ENCODE measurements around the gene SHMT2.

SHMT2 gene

GRCh38 chr12:57226588-57227314 lies 2.8 kb upstream of the SHMT2 start:
- no peak overlapping the region for H3K27ac ChIP-seq (replicated peaks)
- no peak for DNase-seq (ENCODE audit: low read depth in 1 of 2, low spot score in 1 of 2)
- H3K4me3 ChIP-seq (replicated peaks; ENCODE audit: insufficient read depth, low read length), result peak overlapping the region; percentile 5; the same call in 1 of the 2 replicates
- TF ChIP-seq POLR2AphosphoS5 (IDR thresholded peaks at IDR 0.05; ENCODE audit: low read depth) (no peak), SPI1 (IDR thresholded peaks at IDR 0.05; ENCODE audit: borderline replicate concordance, low read depth) (no peak)
- peaks cover 44% of the 10 kb centered on the region for H3K27me3 ChIP-seq (ENCODE audit: insufficient read depth, poor library complexity, severe bottlenecking)

GRCh38 chr12:57227315-57228115 lies 2.0 kb upstream of the SHMT2 start:
- no peak for TF ChIP-seq CTCF (IDR thresholded peaks at IDR 0.05; ENCODE audit: insufficient read depth, low read length)
- no peak for TF ChIP-seq SPI1 (IDR thresholded peaks at IDR 0.05; ENCODE audit: borderline replicate concordance, low read depth)
- no peak for TF ChIP-seq GABPA (IDR thresholded peaks at IDR 0.05; ENCODE audit: low read depth)
- TF ChIP-seq POLR2AphosphoS5 (IDR thresholded peaks at IDR 0.05; ENCODE audit: low read depth), result no peak
- no peak for TF ChIP-seq REST (IDR thresholded peaks at IDR 0.05; ENCODE audit: insufficient replicate concordance, low read depth)
- DNase-seq (ENCODE audit: low read depth in 1 of 2, low spot score in 1 of 2), result no peak
- Histone ChIP-seq H3K27ac (replicated peaks) (no peak overlapping the region), H3K4me3 (replicated peaks; ENCODE audit: insufficient read depth, low read length) (no peak overlapping the region; the same call in 1 of the 2 replicates), H3K27me3 (ENCODE audit: insufficient read depth, poor library complexity, severe bottlenecking) (peaks cover 36% of the 10 kb centered on the region)

GRCh38 chr12:57229046-57229633 lies 371 bp upstream of the SHMT2 start:
- no peak for TF ChIP-seq GABPA (IDR thresholded peaks at IDR 0.05; ENCODE audit: low read depth)
- no peak for TF ChIP-seq POLR2AphosphoS5 (IDR thresholded peaks at IDR 0.05; ENCODE audit: low read depth)
- no peak for TF ChIP-seq SPI1 (IDR thresholded peaks at IDR 0.05; ENCODE audit: borderline replicate concordance, low read depth)
- TF ChIP-seq REST (IDR thresholded peaks at IDR 0.05; ENCODE audit: insufficient replicate concordance, low read depth), result no peak
- peak overlapping the region; percentile 83 for H3K27ac ChIP-seq (replicated peaks)
- H3K27me3 ChIP-seq (ENCODE audit: insufficient read depth, poor library complexity, severe bottlenecking), result peaks cover 24% of the 10 kb centered on the region
- DNase-seq (ENCODE audit: low read depth in 1 of 2, low spot score in 1 of 2), result no peak
- peak overlapping the region; percentile 75 for H3K4me3 ChIP-seq (replicated peaks; ENCODE audit: insufficient read depth, low read length)

GRCh38 chr12:57230381-57231155 lies 1.1 kb downstream of the SHMT2 start:
- Histone ChIP-seq H3K27ac (replicated peaks) (peak overlapping the region; percentile 83), H3K4me3 (replicated peaks; ENCODE audit: insufficient read depth, low read length) (peak overlapping the region; percentile 75), H3K27me3 (ENCODE audit: insufficient read depth, poor library complexity, severe bottlenecking) (peaks cover 13% of the 10 kb centered on the region)
- TF ChIP-seq POLR2AphosphoS5 (IDR thresholded peaks at IDR 0.05; ENCODE audit: low read depth) (no peak), GABPA (IDR thresholded peaks at IDR 0.05; ENCODE audit: low read depth) (no peak), CTCF (IDR thresholded peaks at IDR 0.05; ENCODE audit: insufficient read depth, low read length) (no peak), SPI1 (IDR thresholded peaks at IDR 0.05; ENCODE audit: borderline replicate concordance, low read depth) (no peak), REST (IDR thresholded peaks at IDR 0.05; ENCODE audit: insufficient replicate concordance, low read depth) (no peak)
- DNase-seq (ENCODE audit: low read depth in 1 of 2, low spot score in 1 of 2), result no peak

All from HL-60 (cell line).